ENCODE measurements around the gene AP5B1.

Gene AP5B1

DNA sequence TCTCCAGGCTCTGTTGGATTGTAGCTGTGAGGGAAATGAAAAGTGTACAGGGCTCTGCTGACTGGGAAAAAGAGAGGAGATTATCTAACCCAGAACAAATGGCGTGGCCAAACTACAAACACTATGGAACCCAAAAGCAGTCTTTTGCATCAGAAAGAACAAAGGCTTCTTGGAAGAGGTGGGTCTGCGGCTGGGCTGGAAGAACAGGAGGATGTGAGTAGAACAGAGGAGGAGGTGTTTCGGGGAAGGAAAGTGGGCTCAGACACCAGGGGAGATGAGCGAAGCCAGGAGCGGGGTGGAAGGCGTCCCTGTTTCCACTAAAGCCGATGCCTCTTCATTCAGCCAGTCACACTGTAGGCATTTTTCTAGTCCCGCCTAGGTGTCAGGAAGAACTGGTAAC lies 18.1 kb upstream of the AP5B1 start:
- H3K27me3 ChIP-seq (ENCODE audit: control insufficient read depth, insufficient read depth, low read length): no peaks in the 10 kb centered on the region
- peaks cover 8% of the 10 kb centered on the region for H3K4me1 ChIP-seq (ENCODE audit: control insufficient read depth, insufficient read depth, low read length)
- peaks cover 7% of the 10 kb centered on the region; the same call in 1 of the 2 replicates for H3K36me3 ChIP-seq (ENCODE audit: control insufficient read depth, insufficient read depth, low read length)
- H3K9me3 ChIP-seq (ENCODE audit: control insufficient read depth, insufficient read depth, low read length): no peaks in the 10 kb centered on the region
- H3K4me3 ChIP-seq (ENCODE audit: low read length): no peak overlapping the region
- no peak overlapping the region for H3K27ac ChIP-seq (ENCODE audit: low read length)
- no peak for DNase-seq (ENCODE audit: low read depth, low spot score)
- WGBS (ENCODE audit: insufficient coverage, insufficient read length): no CpG with 5 or more reads among the region's 8 CpGs

DNA sequence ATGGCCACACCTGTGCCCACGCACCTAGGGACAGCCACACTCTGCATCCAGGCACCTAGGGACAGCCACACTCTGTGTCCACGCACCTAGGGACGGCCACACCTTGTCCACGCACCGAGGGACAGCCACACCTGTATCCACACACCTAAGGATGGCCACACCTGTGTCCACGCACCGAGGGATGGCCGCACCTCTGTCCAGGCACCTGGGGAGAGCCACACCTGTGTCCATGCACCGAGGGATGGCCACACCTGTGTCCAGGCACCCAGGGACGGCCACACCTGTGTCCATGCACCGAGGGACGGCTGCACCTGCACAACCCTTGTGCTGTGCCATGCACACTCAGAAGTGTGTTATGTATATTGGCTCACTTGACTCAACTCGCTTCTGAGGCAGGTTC lies 16.9 kb upstream of the AP5B1 start:
- Histone ChIP-seq H3K27ac (ENCODE audit: low read length) (no peak overlapping the region), H3K4me1 (ENCODE audit: control insufficient read depth, insufficient read depth, low read length) (peaks cover 7% of the 10 kb centered on the region), H3K9me3 (ENCODE audit: control insufficient read depth, insufficient read depth, low read length) (no peaks in the 10 kb centered on the region), H3K36me3 (ENCODE audit: control insufficient read depth, insufficient read depth, low read length) (peaks cover 7% of the 10 kb centered on the region; the same call in 1 of the 2 replicates), H3K27me3 (ENCODE audit: control insufficient read depth, insufficient read depth, low read length) (no peaks in the 10 kb centered on the region), H3K4me3 (ENCODE audit: low read length) (no peak overlapping the region)
- no peak for DNase-seq (ENCODE audit: low read depth, low spot score)
- no CpG with 5 or more reads among the region's 13 CpGs for WGBS (ENCODE audit: insufficient coverage, insufficient read length)

DNA sequence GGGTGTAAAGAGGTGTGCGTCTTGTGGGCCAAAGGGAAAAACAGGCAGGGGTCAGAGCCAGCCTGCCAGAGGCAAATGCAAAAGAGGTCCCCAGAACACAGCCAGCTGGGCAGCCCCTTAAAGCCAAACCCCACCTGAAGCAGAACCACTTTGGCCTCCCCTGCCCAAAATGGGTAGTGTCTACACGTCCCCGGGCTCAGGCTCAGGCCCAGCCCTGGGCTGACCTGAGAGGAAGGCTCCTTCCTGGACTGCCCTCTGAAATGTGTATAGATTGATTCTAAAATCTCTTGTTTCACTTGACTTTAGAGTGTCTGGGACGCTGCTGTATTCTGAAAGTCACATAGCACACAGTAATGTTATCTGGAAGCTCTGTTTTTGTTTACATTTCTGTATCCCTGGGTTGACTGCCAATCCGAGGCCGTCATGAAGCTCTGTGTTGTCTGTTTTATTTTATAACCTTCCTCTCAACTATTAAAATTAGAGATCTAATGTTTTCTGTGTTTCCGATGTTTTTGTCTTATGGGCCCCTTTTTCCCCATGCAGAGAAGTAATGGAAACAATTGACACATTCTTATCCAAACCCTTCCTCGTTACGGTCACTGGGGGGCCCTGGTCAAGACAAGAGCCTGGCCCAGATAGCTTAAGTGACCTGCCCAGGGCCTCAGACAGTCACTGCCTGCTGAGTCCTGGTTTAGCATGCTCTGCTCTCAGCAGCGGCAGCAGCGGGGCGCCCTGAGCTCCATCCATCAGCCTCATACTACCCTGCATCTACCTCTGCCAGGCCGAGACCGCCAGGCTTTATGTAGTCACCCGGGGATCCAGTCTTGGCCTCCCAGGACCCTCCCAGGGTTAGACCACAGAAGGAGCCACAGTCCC lies 16.2 kb upstream of the AP5B1 start:
- Histone ChIP-seq H3K27ac (ENCODE audit: low read length) (no peak overlapping the region), H3K4me3 (ENCODE audit: low read length) (no peak overlapping the region), H3K4me1 (ENCODE audit: control insufficient read depth, insufficient read depth, low read length) (peaks cover 7% of the 10 kb centered on the region), H3K27me3 (ENCODE audit: control insufficient read depth, insufficient read depth, low read length) (no peaks in the 10 kb centered on the region), H3K36me3 (ENCODE audit: control insufficient read depth, insufficient read depth, low read length) (peaks cover 7% of the 10 kb centered on the region; the same call in 1 of the 2 replicates), H3K9me3 (ENCODE audit: control insufficient read depth, insufficient read depth, low read length) (no peaks in the 10 kb centered on the region)
- DNase-seq (ENCODE audit: low read depth, low spot score): no peak
- WGBS (ENCODE audit: insufficient coverage, insufficient read length): no CpG with 5 or more reads among the region's 15 CpGs

DNA sequence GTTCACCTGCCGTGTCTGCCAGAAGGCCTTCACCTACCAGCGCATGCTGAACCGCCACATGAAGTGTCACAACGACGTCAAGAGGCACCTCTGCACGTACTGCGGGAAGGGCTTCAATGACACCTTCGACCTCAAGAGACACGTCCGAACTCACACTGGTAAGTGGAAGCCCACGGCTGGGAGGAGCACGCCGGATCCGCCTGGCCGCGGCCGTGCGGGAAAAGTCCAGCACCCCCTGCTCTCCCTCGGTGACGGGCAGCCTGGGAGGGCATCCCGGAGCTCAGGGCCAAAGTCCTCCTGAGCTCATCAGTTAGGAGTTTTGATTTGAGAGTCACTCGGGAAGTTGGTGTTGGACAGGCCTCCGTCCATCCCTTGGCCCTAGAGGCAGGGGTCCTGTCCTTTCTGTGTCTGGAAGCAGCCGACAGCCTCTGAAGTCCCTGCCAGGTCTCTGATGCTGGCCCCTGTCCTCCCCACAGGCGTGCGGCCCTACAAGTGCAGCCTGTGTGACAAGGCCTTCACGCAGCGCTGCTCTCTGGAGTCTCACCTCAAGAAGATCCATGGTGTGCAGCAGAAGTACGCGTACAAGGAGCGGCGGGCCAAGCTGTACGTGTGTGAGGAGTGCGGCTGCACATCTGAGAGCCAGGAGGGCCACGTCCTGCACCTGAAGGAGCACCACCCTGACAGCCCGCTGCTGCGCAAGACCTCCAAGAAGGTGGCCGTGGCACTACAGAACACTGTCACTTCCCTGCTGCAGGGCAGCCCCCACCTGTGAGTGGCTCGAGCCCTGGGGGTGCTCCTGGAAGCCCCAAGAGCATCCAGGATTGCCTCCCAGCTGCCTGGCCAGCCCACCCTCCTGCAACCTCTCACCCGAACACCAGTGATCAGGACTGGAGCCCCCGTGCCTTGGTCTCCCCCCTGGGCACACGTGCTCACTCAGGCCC lies 14.1 kb upstream of the AP5B1 start:
- Histone ChIP-seq H3K4me3 (ENCODE audit: low read length) (no peak overlapping the region), H3K27me3 (ENCODE audit: control insufficient read depth, insufficient read depth, low read length) (no peaks in the 10 kb centered on the region), H3K4me1 (ENCODE audit: control insufficient read depth, insufficient read depth, low read length) (peaks cover 10% of the 10 kb centered on the region), H3K27ac (ENCODE audit: low read length) (no peak overlapping the region), H3K36me3 (ENCODE audit: control insufficient read depth, insufficient read depth, low read length) (peaks cover 7% of the 10 kb centered on the region), H3K9me3 (ENCODE audit: control insufficient read depth, insufficient read depth, low read length) (no peaks in the 10 kb centered on the region)
- DNase-seq (ENCODE audit: low read depth, low spot score): no peak
- no CpG with 5 or more reads among the region's 42 CpGs for WGBS (ENCODE audit: insufficient coverage, insufficient read length)

DNA sequence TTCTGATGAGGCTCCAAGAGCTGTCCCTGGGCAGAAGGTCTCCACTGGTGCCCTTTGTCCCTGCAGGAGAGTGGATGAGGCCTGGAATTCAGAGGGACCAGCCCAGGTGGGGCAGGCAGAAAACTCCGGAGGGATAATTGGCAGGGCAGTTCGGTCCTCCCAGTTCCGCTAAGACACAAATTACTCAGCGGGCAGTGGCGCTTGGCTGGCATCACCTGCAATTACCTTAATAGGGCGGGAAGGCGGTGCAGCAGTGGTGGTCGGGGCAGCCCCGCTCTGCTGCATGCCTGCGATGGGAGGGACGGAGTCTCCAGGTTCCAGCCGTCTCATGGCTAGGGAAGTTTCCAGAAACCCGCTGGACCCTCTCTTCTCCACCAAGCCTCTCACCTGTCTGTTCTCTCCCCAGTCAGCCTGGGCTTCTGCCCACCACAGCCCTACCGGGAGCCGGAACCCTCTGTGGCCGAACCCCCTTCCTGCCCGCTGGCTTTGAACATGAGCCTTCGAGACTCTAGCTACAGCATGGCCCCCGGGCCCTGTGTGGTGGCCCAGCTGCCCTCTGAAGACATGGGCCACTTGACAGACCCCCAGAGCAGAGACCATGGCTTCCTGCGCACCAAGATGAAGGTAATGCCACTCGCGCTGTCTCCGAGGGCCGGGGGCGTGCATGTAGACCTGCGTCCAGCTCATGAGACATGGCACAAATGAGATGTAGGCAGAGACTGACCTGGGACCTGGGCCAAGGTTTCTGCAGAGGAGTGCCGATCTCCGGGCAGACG lies 13.0 kb upstream of the AP5B1 start:
- Histone ChIP-seq H3K4me1 (ENCODE audit: control insufficient read depth, insufficient read depth, low read length) (peaks cover 15% of the 10 kb centered on the region), H3K27me3 (ENCODE audit: control insufficient read depth, insufficient read depth, low read length) (no peaks in the 10 kb centered on the region), H3K27ac (ENCODE audit: low read length) (no peak overlapping the region), H3K4me3 (ENCODE audit: low read length) (no peak overlapping the region), H3K36me3 (ENCODE audit: control insufficient read depth, insufficient read depth, low read length) (peaks cover 7% of the 10 kb centered on the region), H3K9me3 (ENCODE audit: control insufficient read depth, insufficient read depth, low read length) (no peaks in the 10 kb centered on the region)
- no peak for DNase-seq (ENCODE audit: low read depth, low spot score)
- no CpG with 5 or more reads among the region's 29 CpGs for WGBS (ENCODE audit: insufficient coverage, insufficient read length)

DNA sequence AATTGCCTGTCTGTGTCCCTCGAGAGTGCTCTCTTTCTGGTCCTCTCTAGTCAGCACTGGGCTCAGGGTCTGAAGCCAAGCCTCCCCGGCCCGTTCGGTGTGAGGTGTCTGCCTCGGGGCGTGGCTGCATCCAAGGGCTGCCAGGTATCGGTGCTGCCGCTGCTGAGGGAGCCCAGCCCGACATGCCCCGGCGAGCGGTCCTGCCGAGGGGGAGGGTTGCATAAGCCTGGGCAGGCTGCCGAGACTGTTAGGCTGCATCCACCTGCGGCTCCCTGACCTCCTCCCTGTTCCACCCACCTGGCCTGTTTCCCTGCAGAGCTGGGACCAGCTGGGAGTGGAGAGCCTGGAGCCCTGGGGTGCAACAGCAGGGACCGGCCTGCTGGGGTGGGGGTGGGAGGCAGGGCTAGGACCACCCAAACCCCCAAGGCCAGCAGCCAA lies 12.4 kb upstream of the AP5B1 start:
- H3K4me3 ChIP-seq (ENCODE audit: low read length): no peak overlapping the region
- no peak for DNase-seq (ENCODE audit: low read depth, low spot score)
- peaks cover 7% of the 10 kb centered on the region for H3K36me3 ChIP-seq (ENCODE audit: control insufficient read depth, insufficient read depth, low read length)
- peaks cover 17% of the 10 kb centered on the region for H3K4me1 ChIP-seq (ENCODE audit: control insufficient read depth, insufficient read depth, low read length)
- no peaks in the 10 kb centered on the region for H3K9me3 ChIP-seq (ENCODE audit: control insufficient read depth, insufficient read depth, low read length)
- WGBS (ENCODE audit: insufficient coverage, insufficient read length): no CpG with 5 or more reads among the region's 16 CpGs
- H3K27ac ChIP-seq (ENCODE audit: low read length): no peak overlapping the region
- no peaks in the 10 kb centered on the region for H3K27me3 ChIP-seq (ENCODE audit: control insufficient read depth, insufficient read depth, low read length)

DNA sequence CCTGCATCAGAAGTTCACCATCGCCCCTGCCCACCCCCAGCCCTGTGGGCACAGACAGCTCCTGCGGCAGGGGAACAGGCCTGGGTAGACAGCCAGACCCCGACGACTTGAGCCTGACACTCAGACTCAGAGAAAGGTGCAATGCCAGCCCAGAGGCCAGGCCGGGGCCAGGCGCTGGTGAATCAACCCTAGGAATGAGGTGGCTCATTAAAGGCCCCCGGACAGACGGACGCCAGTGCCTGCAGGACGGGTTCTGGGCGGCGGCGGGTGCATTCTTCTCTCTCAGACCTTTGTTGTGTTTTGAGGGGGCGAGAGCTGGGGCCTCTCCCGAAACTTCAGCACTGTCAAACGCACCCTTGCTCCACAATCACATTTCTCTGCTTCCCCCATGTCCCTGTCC lies 11.7 kb upstream of the AP5B1 start:
- Histone ChIP-seq H3K27me3 (ENCODE audit: control insufficient read depth, insufficient read depth, low read length) (no peaks in the 10 kb centered on the region), H3K36me3 (ENCODE audit: control insufficient read depth, insufficient read depth, low read length) (peaks cover 7% of the 10 kb centered on the region), H3K4me1 (ENCODE audit: control insufficient read depth, insufficient read depth, low read length) (peaks cover 17% of the 10 kb centered on the region), H3K9me3 (ENCODE audit: control insufficient read depth, insufficient read depth, low read length) (no peaks in the 10 kb centered on the region), H3K4me3 (ENCODE audit: low read length) (no peak overlapping the region), H3K27ac (ENCODE audit: low read length) (no peak overlapping the region)
- no CpG with 5 or more reads among the region's 16 CpGs for WGBS (ENCODE audit: insufficient coverage, insufficient read length)
- DNase-seq (ENCODE audit: low read depth, low spot score): no peak

DNA sequence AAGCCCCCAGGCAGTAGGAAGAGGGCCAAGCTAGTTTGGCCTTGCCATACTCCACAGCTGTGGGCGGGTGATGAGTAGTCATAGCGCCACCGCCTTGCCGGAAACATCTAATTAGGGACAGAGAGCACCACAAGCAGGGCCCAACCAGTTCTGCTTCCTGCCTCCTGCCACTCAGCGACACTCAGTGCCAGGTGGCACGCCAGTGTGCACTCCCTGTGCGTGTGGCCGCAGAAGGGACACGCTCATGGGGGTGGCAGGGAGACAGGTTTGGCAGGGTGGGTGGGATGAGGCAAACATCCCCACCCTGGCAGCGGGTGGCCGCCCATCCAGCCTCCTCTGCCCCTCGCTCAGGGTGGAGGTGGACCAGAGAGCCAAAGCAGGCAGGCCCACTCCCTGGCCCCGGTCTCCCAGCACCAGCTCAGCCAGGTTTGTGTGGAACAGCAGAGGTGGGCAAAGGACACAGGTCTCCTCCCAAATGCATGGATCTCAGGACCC lies 11.0 kb upstream of the AP5B1 start:
- no peak for DNase-seq (ENCODE audit: low read depth, low spot score)

DNA sequence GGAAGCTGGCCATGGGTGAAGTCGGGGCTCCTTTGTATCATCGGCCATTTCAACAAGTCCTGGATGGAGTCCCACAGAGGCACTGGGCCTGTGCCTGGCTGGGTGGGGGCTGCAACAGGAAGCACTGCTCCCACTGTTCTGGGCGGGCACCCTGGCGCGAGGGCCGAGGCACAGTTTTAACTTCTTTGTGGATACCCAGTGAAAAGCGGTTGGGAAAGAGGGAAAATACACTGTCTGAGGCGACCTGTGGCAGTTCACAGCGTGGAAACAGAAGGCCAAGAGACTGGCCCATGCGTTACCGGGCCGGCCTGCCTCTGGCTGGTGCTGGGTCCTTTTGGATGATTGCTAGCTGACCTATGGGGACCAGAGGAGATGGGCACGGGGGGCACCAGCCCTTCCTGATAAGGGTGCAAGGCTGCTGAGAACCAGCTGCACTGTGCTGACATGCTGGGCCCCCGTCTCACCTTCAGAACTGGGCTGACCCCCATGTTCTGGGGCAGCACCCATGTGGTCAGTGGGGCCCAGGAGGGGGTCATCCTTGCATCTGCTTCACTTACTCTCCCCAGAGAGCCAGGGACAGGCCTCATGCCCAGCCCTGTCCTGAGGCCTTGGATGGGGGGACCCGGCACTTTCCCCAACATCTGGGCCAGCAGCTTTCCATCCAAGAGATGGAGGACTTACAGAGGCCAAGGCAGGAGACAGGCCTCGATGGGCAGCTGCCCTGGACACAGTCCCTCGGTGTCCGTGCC lies 10.3 kb upstream of the AP5B1 start:
- Histone ChIP-seq H3K4me1 (ENCODE audit: control insufficient read depth, insufficient read depth, low read length) (peaks cover 18% of the 10 kb centered on the region), H3K36me3 (ENCODE audit: control insufficient read depth, insufficient read depth, low read length) (peaks cover 7% of the 10 kb centered on the region), H3K27ac (ENCODE audit: low read length) (no peak overlapping the region), H3K4me3 (ENCODE audit: low read length) (no peak overlapping the region), H3K27me3 (ENCODE audit: control insufficient read depth, insufficient read depth, low read length) (peaks cover 6% of the 10 kb centered on the region; the same call in 1 of the 2 replicates), H3K9me3 (ENCODE audit: control insufficient read depth, insufficient read depth, low read length) (no peaks in the 10 kb centered on the region)
- no peak for DNase-seq (ENCODE audit: low read depth, low spot score)
- no CpG with 5 or more reads among the region's 18 CpGs for WGBS (ENCODE audit: insufficient coverage, insufficient read length)

More for the DNA sequence above, 11.0 kb upstream of the AP5B1 start:
- Histone ChIP-seq H3K9me3 (ENCODE audit: control insufficient read depth, insufficient read depth, low read length) (no peaks in the 10 kb centered on the region), H3K4me3 (ENCODE audit: low read length) (no peak overlapping the region), H3K27me3 (ENCODE audit: control insufficient read depth, insufficient read depth, low read length) (peaks cover 1% of the 10 kb centered on the region; the same call in 1 of the 2 replicates), H3K36me3 (ENCODE audit: control insufficient read depth, insufficient read depth, low read length) (peaks cover 7% of the 10 kb centered on the region), H3K4me1 (ENCODE audit: control insufficient read depth, insufficient read depth, low read length) (peaks cover 17% of the 10 kb centered on the region), H3K27ac (ENCODE audit: low read length) (no peak overlapping the region)
- no CpG with 5 or more reads among the region's 13 CpGs for WGBS (ENCODE audit: insufficient coverage, insufficient read length)

All from iPS DF 6.9 (cell line).